ENCODE data around the gene RMDN2. TPM values are rescaled to one million over a fixed set of nuclear protein-coding genes. Genes with fewer than 3 reads are reported as not detected.

The RMDN2 gene
- total RNA-seq, 2 donors from 2014 or later, result 10.4 to 11.5 TPM

- TF ChIP-seq CTCF (IDR thresholded peaks at IDR 0.05) (no peak), POLR2A (IDR thresholded peaks at IDR 0.05) (no peak)
- no peak for ATAC-seq
Observed at GRCh38 chr2:38037325-38037724, 112.2 kb downstream of the RMDN2 start.

GRCh38 chr2:38037757-38038621 is 112.9 kb downstream of the RMDN2 start:
- WGBS, 2 donors, result 19 to 22% methylated on average over 31 to 38 of the region's 38 CpGs
- no peak for ATAC-seq
- intact Hi-C loops (cut with DNase I), result no loop called here
- Histone ChIP-seq H3K36me3 (replicated peaks in 1 of 2; ENCODE audit: insufficient read depth in 1 of 2, low read depth in 2 of 2) (no peaks in the 10 kb centered on the region), H3K4me3 (no peak overlapping the region), H3K27me3 (no peaks in the 10 kb centered on the region), H3K27ac (peak overlapping the region in 1 of 4 donors; percentile 22), H3K4me1 (no peaks in the 10 kb centered on the region), H3K9me3 (no peaks in the 10 kb centered on the region)
- DNase-seq, result peak in 2 of 4 donors; percentile 10 to 14
- TF ChIP-seq CTCF (IDR thresholded peaks at IDR 0.05), result peak in 1 of 7 experiments; percentile 16
- TF ChIP-seq POLR2A (IDR thresholded peaks at IDR 0.05), result no peak

More at GRCh38 chr2:38037325-38037724, 112.2 kb downstream of the RMDN2 start:
- Histone ChIP-seq H3K27me3 (no peaks in the 10 kb centered on the region), H3K4me1 (no peaks in the 10 kb centered on the region), H3K9me3 (no peaks in the 10 kb centered on the region), H3K36me3 (replicated peaks in 1 of 2; ENCODE audit: insufficient read depth in 1 of 2, low read depth in 2 of 2) (no peaks in the 10 kb centered on the region), H3K4me3 (no peak overlapping the region), H3K27ac (no peak overlapping the region)
- 73 to 85% methylated on average over 4 of the region's 4 CpGs for WGBS, 2 donors
- DNase-seq, result no peak
- intact Hi-C loops (cut with DNase I), result no loop called here

- TF ChIP-seq POLR2A (IDR thresholded peaks at IDR 0.05), result no peak
- no peak for TF ChIP-seq CTCF (IDR thresholded peaks at IDR 0.05)
- Histone ChIP-seq H3K36me3 (replicated peaks in 1 of 2; ENCODE audit: insufficient read depth in 1 of 2, low read depth in 2 of 2) (no peaks in the 10 kb centered on the region), H3K4me3 (no peak overlapping the region), H3K27me3 (no peaks in the 10 kb centered on the region), H3K27ac (no peak overlapping the region), H3K4me1 (no peaks in the 10 kb centered on the region), H3K9me3 (no peaks in the 10 kb centered on the region)
- WGBS, 2 donors, result 60 to 68% methylated on average over 5 of the region's 5 CpGs
- DNase-seq, result no peak
- ATAC-seq, result no peak
- intact Hi-C loops (cut with DNase I), result no loop called here
Observed at GRCh38 chr2:38038682-38039081, 113.6 kb downstream of the RMDN2 start.

- H3K9me3 ChIP-seq, result no peaks in the 10 kb centered on the region
- H3K4me3 ChIP-seq, result no peak overlapping the region
- intact Hi-C loops (cut with DNase I), result no loop called here
- 71 to 76% methylated on average over 9 of the region's 9 CpGs for WGBS, 2 donors
- ATAC-seq (no peak), DNase-seq (no peak)
- H3K36me3 ChIP-seq (replicated peaks in 1 of 2; ENCODE audit: insufficient read depth in 1 of 2, low read depth in 2 of 2), result no peaks in the 10 kb centered on the region
- no peaks in the 10 kb centered on the region for H3K4me1 ChIP-seq
- TF ChIP-seq POLR2A (IDR thresholded peaks at IDR 0.05) (no peak), CTCF (IDR thresholded peaks at IDR 0.05) (no peak)
- no peaks in the 10 kb centered on the region for H3K27me3 ChIP-seq
- H3K27ac ChIP-seq, result no peak overlapping the region
Observed at GRCh38 chr2:38039121-38039910, 114.2 kb downstream of the RMDN2 start.

Measured in body of pancreas (tissue), 4 donors.